Esophagus squamous epithelium (tissue), 5 donors: Measurements from ENCODE around the gene TLE1. TPM values are rescaled to one million over a fixed set of nuclear protein-coding genes. Genes with fewer than 3 reads are reported as not detected.

ENCODE experiments used
- DNase-seq: peaks from one replicate; lab custom pipeline; 2025; lab: John Stamatoyannopoulos, UW
- H3K27ac ChIP-seq, 4 donors: fragments of 200-600 bp; sonication (generic); one replicate each; pipeline ENCODE4 v1.5.1; 2016 to 2019; ENCODE audit warnings: mild to moderate bottlenecking in 1 of 4
- H3K27me3 ChIP-seq, 4 donors: fragments of 200-600 bp; sonication (generic); 1 replicate in 3 of 4; 2 replicates in 1 of 4; pipeline versions ENCODE4 v1.5.1 to v1.6.0; 2017 to 2021; ENCODE audit warnings: antibody characterized with exemption in 1 of 4
- H3K36me3 ChIP-seq, 3 donors: fragments of 200-600 bp; sonication (generic); one replicate each; pipeline ENCODE4 v1.5.1; 2016 to 2019
- H3K4me1 ChIP-seq, 3 donors: fragments of 200-600 bp; sonication (generic); one replicate each; pipeline ENCODE4 v1.5.1; 2017 to 2019
- H3K4me3 ChIP-seq, 4 donors: fragments of 200-600 bp; sonication (generic); 1 replicate in 3 of 4; 2 replicates in 1 of 4; pipeline ENCODE4 v1.5.1; 2016 to 2019; ENCODE audit warnings: mild to moderate bottlenecking in 2 of 4, moderate library complexity in 1 of 4
- H3K9me3 ChIP-seq, 3 donors: fragments of 200-600 bp; sonication (generic); one replicate each; pipeline ENCODE4 v1.5.1; 2016 to 2019
- CTCF ChIP-seq, 6 experiments: fragments of 450-650 bp in 4 of 6; fragments of 200-600 bp in 2 of 6; sonication (generic) in 2 of 6; IDR thresholded peaks; one replicate each; pipeline ENCODE4 v1.5.1; 2016 to 2019; ENCODE audit warnings: antibody characterized with exemption in 6 of 6, mild to moderate bottlenecking in 4 of 6, moderate library complexity in 4 of 6
- POLR2A ChIP-seq, 4 donors: fragments of 450-650 bp; IDR thresholded peaks; one replicate each; pipeline ENCODE4 v1.6.1; 2017; ENCODE audit warnings: antibody characterized with exemption in 4 of 4, mild to moderate bottlenecking in 4 of 4, moderate library complexity in 3 of 4
- WGBS, 2 donors: methylation state at CpG; one replicate each; pipeline ENCODE4 v1.1.5; 2018; 5-methylcytosine and 5-hydroxymethylcytosine counted together
- intact Hi-C: fragments of 100-400 bp; cut with DNase I; formaldehyde crosslinking; loops from one replicate; pipeline ENCODE4 v1.15.0; 2022
- total RNA-seq, 4 donors: library from RNA; depleted of rRNA; stranded (reverse); fragments of >200 nt; gene quantifications; one replicate each; pipeline ENCODE4 v1.1.0, GENCODE V29; 2016
- donor health status: DM: yes; HTN: yes; CAD: no.

Gene TLE1
- total RNA-seq, 4 donors from 2014 or later = 17.1 to 43.3 (median 20.4) TPM

DNA sequence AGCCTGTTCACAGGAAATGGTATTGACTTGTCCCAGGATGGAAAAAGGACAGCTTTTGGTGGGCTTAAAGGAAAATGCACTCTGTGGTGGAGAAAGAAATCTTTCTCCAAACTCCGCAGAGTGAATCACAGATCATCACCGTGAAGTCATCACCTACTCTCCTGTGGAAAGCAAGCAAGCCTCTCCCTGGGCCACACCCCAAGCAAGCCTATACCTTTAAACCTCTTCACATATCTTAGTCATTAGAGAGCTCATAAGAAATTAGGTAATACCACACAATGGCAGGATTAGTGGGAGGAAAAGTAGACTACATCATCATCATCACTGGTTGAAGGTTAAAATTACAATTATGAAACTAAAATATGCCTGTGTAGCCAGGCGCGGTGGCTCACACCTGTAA is 23.2 kb downstream of the TLE1 start:
- no peak overlapping the region for H3K4me3 ChIP-seq
- TF ChIP-seq POLR2A (IDR thresholded peaks at IDR 0.05) (no peak), CTCF (IDR thresholded peaks at IDR 0.05) (no peak)
- intact Hi-C loops = no loop called here
- H3K36me3 ChIP-seq = peaks cover 0 to 17% (median 0%) of the 10 kb centered on the region in 3 donors
- peaks cover 5 to 60% (median 24%) of the 10 kb centered on the region in 3 donors for H3K4me1 ChIP-seq
- 45 to 59% methylated on average over 4 of the region's 4 CpGs for WGBS, 2 donors
- no peaks in the 10 kb centered on the region for H3K9me3 ChIP-seq
- H3K27me3 ChIP-seq = no peaks in the 10 kb centered on the region
- H3K27ac ChIP-seq = peak overlapping the region; percentile 16 to 69 (median 46)
- DNase-seq = no peak

GRCh38 chr9:81665322-81665871 is 23.9 kb downstream of the TLE1 start:
- Histone ChIP-seq H3K4me1 (peaks cover 5 to 59% (median 24%) of the 10 kb centered on the region in 3 donors), H3K9me3 (no peaks in the 10 kb centered on the region), H3K27me3 (no peaks in the 10 kb centered on the region), H3K27ac (peak overlapping the region in 3 of 4 donors; percentile 24 to 69 (median 53)), H3K36me3 (peaks cover 0 to 17% (median 0%) of the 10 kb centered on the region in 3 donors), H3K4me3 (no peak overlapping the region)
- TF ChIP-seq CTCF (IDR thresholded peaks at IDR 0.05) = no peak
- TF ChIP-seq POLR2A (IDR thresholded peaks at IDR 0.05) = no peak
- DNase-seq = no peak
- intact Hi-C loops = no loop called here
- 48 to 54% methylated on average over 6 of the region's 6 CpGs for WGBS, 2 donors

- Histone ChIP-seq H3K4me3 (no peak overlapping the region), H3K36me3 (peaks cover 0 to 17% (median 0%) of the 10 kb centered on the region in 3 donors), H3K4me1 (peaks cover 5 to 56% (median 24%) of the 10 kb centered on the region in 3 donors), H3K27me3 (no peaks in the 10 kb centered on the region), H3K9me3 (no peaks in the 10 kb centered on the region), H3K27ac (peak overlapping the region in 3 of 4 donors; percentile 24 to 69 (median 53))
- DNase-seq = no peak
- TF ChIP-seq POLR2A (IDR thresholded peaks at IDR 0.05) = peak in 1 of 4 donors; percentile 30
- TF ChIP-seq CTCF (IDR thresholded peaks at IDR 0.05) = no peak
- WGBS, 2 donors = 70 to 79% methylated on average over 6 of the region's 6 CpGs
- intact Hi-C loops = no loop called here
These were observed 24.6 kb downstream of the TLE1 start for GRCh38 chr9:81664638-81665222.

DNA sequence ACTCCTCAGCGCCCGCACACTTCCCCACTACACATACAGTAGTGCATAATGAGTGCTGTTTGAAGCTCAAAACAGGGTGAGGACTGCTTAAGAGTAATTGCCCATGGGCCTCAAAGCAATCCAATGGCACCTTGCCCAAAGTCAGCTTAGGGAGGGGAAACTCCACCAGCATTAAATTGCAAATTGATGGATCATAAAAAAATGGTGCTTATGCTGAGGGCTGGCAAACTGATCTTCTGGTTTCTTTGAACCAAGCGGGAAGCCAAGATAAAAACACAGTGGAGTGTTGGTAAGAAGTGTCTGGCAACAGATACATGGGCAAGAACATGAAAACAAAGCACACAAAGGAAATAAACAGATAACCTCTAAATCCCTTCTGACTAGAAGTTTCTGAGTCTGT is 28.0 kb downstream of the TLE1 start:
- no peak for DNase-seq
- WGBS, 2 donors = 72 to 81% methylated on average over 3 of the region's 3 CpGs
- H3K36me3 ChIP-seq = peaks cover 0 to 18% (median 0%) of the 10 kb centered on the region in 3 donors
- H3K4me3 ChIP-seq = no peak overlapping the region
- H3K27me3 ChIP-seq = no peaks in the 10 kb centered on the region
- TF ChIP-seq POLR2A (IDR thresholded peaks at IDR 0.05) (no peak), CTCF (IDR thresholded peaks at IDR 0.05) (no peak)
- peaks cover 1 to 44% (median 10%) of the 10 kb centered on the region in 3 donors for H3K4me1 ChIP-seq
- H3K27ac ChIP-seq = no peak overlapping the region
- intact Hi-C loops = no loop called here
- no peaks in the 10 kb centered on the region for H3K9me3 ChIP-seq

- Histone ChIP-seq H3K4me3 (no peak overlapping the region), H3K36me3 (peaks cover 0 to 8% (median 0%) of the 10 kb centered on the region in 3 donors), H3K9me3 (no peaks in the 10 kb centered on the region), H3K4me1 (peaks cover 4 to 44% (median 5%) of the 10 kb centered on the region in 3 donors), H3K27ac (no peak overlapping the region), H3K27me3 (no peaks in the 10 kb centered on the region)
- DNase-seq = no peak
- intact Hi-C loops = no loop called here
- 59 to 80% methylated on average over 1 of the region's 1 CpG for WGBS, 2 donors
- no peak for TF ChIP-seq CTCF (IDR thresholded peaks at IDR 0.05)
- no peak for TF ChIP-seq POLR2A (IDR thresholded peaks at IDR 0.05)
These were observed 32.4 kb downstream of the TLE1 start for GRCh38 chr9:81656871-81657337.
